Uterus (tissue), 4 donors: Measurements from ENCODE around the gene PARD3. TPM values are rescaled to one million over a fixed set of nuclear protein-coding genes. Genes with fewer than 3 reads are reported as not detected.

Experiments
- DNase-seq, 2 donors: peaks; one replicate each; pipeline ENCODE4 v3.0.0-alpha.2; 2019 to 2020
- H3K27ac ChIP-seq, 2 donors: fragments of 200-600 bp; sonication (generic); 1 replicate in 1 of 2; 2 replicates in 1 of 2; pipeline ENCODE4 v1.5.1; 2016 to 2018
- H3K27me3 ChIP-seq, 2 donors: fragments of 200-600 bp; sonication (generic); one replicate each; pipeline ENCODE4 v1.5.1; 2018 to 2019; ENCODE audit warnings: control low read depth in 1 of 2
- H3K36me3 ChIP-seq, 2 donors: fragments of 200-600 bp; sonication (generic); one replicate each; pipeline ENCODE4 v1.5.1; 2019; ENCODE audit warnings: control low read depth in 1 of 2
- H3K4me1 ChIP-seq, 2 donors: fragments of 200-600 bp; sonication (generic); one replicate each; pipeline ENCODE4 v1.5.1; 2018 to 2019; ENCODE audit warnings: control low read depth in 1 of 2
- H3K4me3 ChIP-seq, 2 donors: fragments of 200-600 bp; sonication (generic); 1 replicate in 1 of 2; 2 replicates in 1 of 2; pipeline ENCODE4 v1.5.1; 2018 to 2019; ENCODE audit warnings: mild to moderate bottlenecking in 1 of 2
- H3K9me3 ChIP-seq, 2 donors: fragments of 200-600 bp; sonication (generic); one replicate each; pipeline ENCODE4 v1.5.1; 2019; ENCODE audit warnings: control low read depth in 1 of 2
- CTCF ChIP-seq, 4 experiments: fragments of 200-600 bp in 2 of 4; fragments of 450-650 bp in 2 of 4; sonication (generic) in 2 of 4; IDR thresholded peaks; one replicate each; pipeline ENCODE4 v1.5.1; 2016 to 2019; ENCODE audit warnings: antibody characterized with exemption in 4 of 4, mild to moderate bottlenecking in 2 of 4, moderate library complexity in 1 of 4
- POLR2A ChIP-seq, 2 donors: fragments of 450-650 bp; IDR thresholded peaks; one replicate each; pipeline ENCODE4 v1.6.1; 2016; ENCODE audit warnings: antibody characterized with exemption in 2 of 2, mild to moderate bottlenecking in 1 of 2, moderate library complexity in 1 of 2
- intact Hi-C: fragments of 100-400 bp; cut with DNase I; formaldehyde crosslinking; loops from one replicate; pipeline ENCODE4 v1.15.1; 2023; ENCODE audit warnings: low total_unique reads
- total RNA-seq, 4 donors: library from RNA; depleted of rRNA in 3 of 4; stranded (reverse); fragments of >200 nt in 3 of 4; gene quantifications; one replicate each; pipeline versions ENCODE4 v1.1.0 to v1.2.4, GENCODE V29; 2014 to 2023
- donor health status: DM: yes; HTN: yes; CAD: no.

Gene PARD3
- total RNA-seq, 4 donors from 2014 or later = 42.1 to 96.1 (median 51.5) TPM

DNA sequence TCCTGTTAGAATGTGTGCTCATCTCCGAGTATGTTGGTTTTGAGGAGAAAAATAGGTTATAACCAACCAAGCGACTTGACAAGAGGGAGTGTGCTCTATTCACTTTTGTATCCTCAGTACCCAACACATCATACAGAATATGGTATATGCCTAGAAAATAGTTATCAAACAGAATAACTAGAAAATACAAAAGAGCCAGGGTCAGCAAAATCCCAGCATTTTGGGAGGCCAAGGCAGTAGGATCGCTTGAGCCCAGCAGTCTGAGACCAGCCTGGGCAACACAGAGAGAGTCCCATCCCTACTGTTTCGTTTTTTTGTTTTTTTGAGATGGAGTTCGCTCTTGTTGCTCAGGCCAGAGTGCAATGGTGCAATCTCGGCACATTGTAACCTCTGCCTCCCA, 257.9 kb downstream of the PARD3 start:
- no peaks in the 10 kb centered on the region for H3K4me1 ChIP-seq
- no peak overlapping the region for H3K4me3 ChIP-seq
- no peak for DNase-seq
- no peak for TF ChIP-seq CTCF (IDR thresholded peaks at IDR 0.05)
- no peak overlapping the region for H3K27ac ChIP-seq
- intact Hi-C loops = no loop called here
- H3K36me3 ChIP-seq = no peaks in the 10 kb centered on the region
- no peaks in the 10 kb centered on the region for H3K27me3 ChIP-seq
- no peaks in the 10 kb centered on the region for H3K9me3 ChIP-seq

GRCh38 chr10:34555653-34556052, 259.4 kb downstream of the PARD3 start:
- Histone ChIP-seq H3K27ac (no peak overlapping the region), H3K36me3 (no peaks in the 10 kb centered on the region), H3K4me1 (no peaks in the 10 kb centered on the region), H3K4me3 (no peak overlapping the region), H3K9me3 (no peaks in the 10 kb centered on the region), H3K27me3 (no peaks in the 10 kb centered on the region)
- TF ChIP-seq CTCF (IDR thresholded peaks at IDR 0.05) (no peak), POLR2A (IDR thresholded peaks at IDR 0.05) (no peak)
- intact Hi-C loops = no loop called here
- no peak for DNase-seq

GRCh38 chr10:34553747-34554146, 261.3 kb downstream of the PARD3 start:
- no peaks in the 10 kb centered on the region for H3K36me3 ChIP-seq
- DNase-seq = no peak
- intact Hi-C loops = no loop called here
- H3K9me3 ChIP-seq = no peaks in the 10 kb centered on the region
- no peak overlapping the region for H3K4me3 ChIP-seq
- TF ChIP-seq CTCF (IDR thresholded peaks at IDR 0.05) = no peak
- TF ChIP-seq POLR2A (IDR thresholded peaks at IDR 0.05) = no peak
- no peak overlapping the region for H3K27ac ChIP-seq
- no peaks in the 10 kb centered on the region for H3K4me1 ChIP-seq
- H3K27me3 ChIP-seq = no peaks in the 10 kb centered on the region

GRCh38 chr10:34551295-34551694, 263.8 kb downstream of the PARD3 start:
- Histone ChIP-seq H3K4me3 (no peak overlapping the region), H3K4me1 (no peaks in the 10 kb centered on the region), H3K36me3 (no peaks in the 10 kb centered on the region), H3K9me3 (no peaks in the 10 kb centered on the region), H3K27ac (no peak overlapping the region), H3K27me3 (no peaks in the 10 kb centered on the region)
- TF ChIP-seq CTCF (IDR thresholded peaks at IDR 0.05) (no peak), POLR2A (IDR thresholded peaks at IDR 0.05) (no peak)
- intact Hi-C loops = no loop called here
- DNase-seq = no peak

DNA sequence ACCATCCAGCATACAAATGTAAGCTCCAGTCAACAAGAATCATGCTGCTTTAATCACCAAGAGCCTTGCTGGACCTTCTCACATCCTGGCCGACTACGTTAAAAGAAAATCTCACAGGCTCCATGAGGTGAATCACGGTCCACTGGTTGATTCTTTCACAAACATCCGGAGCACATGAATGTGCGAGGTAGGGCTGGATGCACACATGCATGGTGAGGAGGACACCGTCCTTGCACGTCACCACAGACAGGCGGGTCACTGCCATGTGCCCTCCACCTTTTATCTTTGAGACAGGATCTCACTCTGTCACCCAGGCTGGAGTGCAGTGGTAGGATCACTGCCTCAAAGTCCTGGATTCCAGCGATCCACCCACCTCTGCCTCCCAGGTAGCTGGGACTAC, 265.1 kb downstream of the PARD3 start:
- Histone ChIP-seq H3K27ac (no peak overlapping the region), H3K27me3 (no peaks in the 10 kb centered on the region), H3K4me3 (no peak overlapping the region), H3K4me1 (no peaks in the 10 kb centered on the region), H3K36me3 (no peaks in the 10 kb centered on the region), H3K9me3 (no peaks in the 10 kb centered on the region)
- TF ChIP-seq POLR2A (IDR thresholded peaks at IDR 0.05) = no peak
- TF ChIP-seq CTCF (IDR thresholded peaks at IDR 0.05) = no peak
- DNase-seq = no peak
- intact Hi-C loops = no loop called here
